B cell (primary cell): ENCODE data around the gene EIF5A. TPM values are rescaled to one million over a fixed set of nuclear protein-coding genes. Genes with fewer than 3 reads are reported as not detected.

Experiments used
- ATAC-seq: fragments of 200-7000 bp; cut with Tn5 transposase; one replicate; pipeline ENCODE4 v1.10.0; 2021; ENCODE audit warnings: low read depth, mild to moderate bottlenecking, moderate number of reproducible peaks, moderate library complexity
- CTCF ChIA-PET: fragments of 350-600 bp; sonication (Branson Sonifier 250); formaldehyde crosslinking; loops from one replicate; lab custom pipeline; 2021; ENCODE audit warnings: antibody characterized with exemption, inconsistent platforms; lab: Charles Lee
- POLR2A ChIA-PET: fragments of 350-600 bp; sonication (Branson Sonifier 250); formaldehyde crosslinking; loops from one replicate; lab custom pipeline; 2021; ENCODE audit warnings: antibody characterized with exemption; lab: Charles Lee
- DNase-seq: peaks from one replicate; pipeline ENCODE4 v3.0.0; 2013
- H2AFZ ChIP-seq: 2 replicates; pipeline ENCODE4 v1.6.1; 2012; ENCODE audit warnings: mild to moderate bottlenecking, low read depth, low read length; ENCODE audit not compliant: insufficient read depth, poor library complexity, severe bottlenecking
- H3K27ac ChIP-seq, 2 donors: 1 replicate in 1 of 2; 2 replicates in 1 of 2; pipeline ENCODE4 v1.5.1; 2012 to 2013; ENCODE audit warnings: low read length in 2 of 2, mild to moderate bottlenecking in 2 of 2, moderate library complexity in 1 of 2
- H3K27me3 ChIP-seq, 4 experiments: fragments of 200-600 bp in 1 of 4; sonication (generic) in 1 of 4; replicated peaks in 1 of 4; 1 replicate in 2 of 4; 2 replicates in 2 of 4; pipeline versions ENCODE4 v1.6.1 to v1.7.0; 2013 to 2016; ENCODE audit warnings: low read length in 3 of 4, mild to moderate bottlenecking in 2 of 4, mixed read lengths in 1 of 4, moderate library complexity in 1 of 4; ENCODE audit not compliant: insufficient read depth in 4 of 4, control insufficient read depth in 3 of 4; ENCODE audit errors: control extremely low read depth in 1 of 4
- H3K36me3 ChIP-seq, 2 experiments: replicated peaks in 1 of 2; 1 replicate in 1 of 2; 2 replicates in 1 of 2; pipeline versions ENCODE4 v1.6.1 to v1.7.1; 2013; ENCODE audit warnings: low read length in 1 of 2; ENCODE audit not compliant: insufficient read depth in 2 of 2, control insufficient read depth in 1 of 2; ENCODE audit errors: control extremely low read depth in 1 of 2, extremely low read depth in 1 of 2
- H3K4me1 ChIP-seq, 2 donors: fragments of 200-600 bp in 1 of 2; sonication (generic) in 1 of 2; 1 replicate in 1 of 2; 2 replicates in 1 of 2; pipeline versions ENCODE4 v1.5.1 to v1.6.1; 2013 to 2017; ENCODE audit warnings: low read length in 2 of 2; ENCODE audit not compliant: control insufficient read depth in 2 of 2, insufficient read depth in 2 of 2
- H3K4me2 ChIP-seq: replicated peaks from 2 replicates; pipeline ENCODE3; 2012; ENCODE audit warnings: mild to moderate bottlenecking, low read depth, low read length; ENCODE audit not compliant: poor library complexity, severe bottlenecking
- H3K4me3 ChIP-seq, 5 experiments: fragments of 200-600 bp in 1 of 5; sonication (generic) in 1 of 5; 1 replicate in 3 of 5; 2 replicates in 2 of 5; pipeline versions ENCODE4 v1.5.1 to v1.7.0; 2011 to 2016; ENCODE audit warnings: low read length in 4 of 5, mild to moderate bottlenecking in 4 of 5, low read depth in 2 of 5, control low read depth in 1 of 5, moderate library complexity in 1 of 5; ENCODE audit not compliant: insufficient read depth in 1 of 5; ENCODE audit errors: control extremely low read depth in 1 of 5, extremely low read depth in 1 of 5
- H3K79me2 ChIP-seq: fragments of 200-600 bp; sonication (generic); one replicate; pipeline ENCODE4 v1.6.0; 2016; ENCODE audit warnings: low read length; ENCODE audit not compliant: control insufficient read depth, insufficient read depth
- H3K9ac ChIP-seq: fragments of 200-600 bp; sonication (generic); 2 replicates; pipeline ENCODE4 v1.6.1; 2017; ENCODE audit warnings: mild to moderate bottlenecking, low read length, moderate library complexity
- H3K9me3 ChIP-seq, 3 donors: one replicate each; pipeline versions ENCODE4 v1.6.1 to v1.7.1; 2013; ENCODE audit warnings: low read length in 2 of 3; ENCODE audit not compliant: control insufficient read depth in 2 of 3, insufficient read depth in 1 of 3; ENCODE audit errors: control extremely low read depth in 1 of 3
- H4K20me1 ChIP-seq: 2 replicates; pipeline ENCODE4 v1.6.0; 2012; ENCODE audit warnings: mild to moderate bottlenecking, low read length; ENCODE audit not compliant: insufficient read depth, control insufficient read depth, poor library complexity, severe bottlenecking
- H3K27ac Mint-ChIP-seq: one replicate; pipeline ENCODE4 v1.8.0; 2021; ENCODE audit warnings: mixed read lengths
- H3K27me3 Mint-ChIP-seq: one replicate; pipeline ENCODE4 v1.8.0; 2021; ENCODE audit warnings: mixed read lengths
- H3K4me1 Mint-ChIP-seq: one replicate; pipeline ENCODE4 v1.8.0; 2021; ENCODE audit warnings: mixed read lengths
- H3K4me3 Mint-ChIP-seq: one replicate; pipeline ENCODE4 v1.8.0; 2021; ENCODE audit warnings: mixed read lengths
- H3K9me3 Mint-ChIP-seq: one replicate; pipeline ENCODE4 v1.8.0; 2022; ENCODE audit warnings: mixed read lengths; ENCODE audit not compliant: insufficient read depth
- EZH2 ChIP-seq: IDR thresholded peaks from 2 replicates; pipeline ENCODE4 v1.6.1; 2012; ENCODE audit warnings: borderline replicate concordance, low read depth, mild to moderate bottlenecking, moderate library complexity, low read length; ENCODE audit not compliant: insufficient read depth, poor library complexity, severe bottlenecking
- WGBS: methylation state at CpG from one replicate; pipeline ENCODE4 v1.1.5; 2013; ENCODE audit warnings: missing lambda C conversion rate; ENCODE audit not compliant: insufficient coverage; 5-methylcytosine and 5-hydroxymethylcytosine counted together
- intact Hi-C: fragments of 100-400 bp; cut with micrococcal nuclease; formaldehyde crosslinking; loops from one replicate; pipeline ENCODE4 v1.10.0; 2022
- polyA plus RNA-seq: library from polyadenylated mRNA; depleted of rRNA; stranded (reverse); fragments of >200 nt; gene quantifications from 2 replicates; pipeline ENCODE4 v1.2.3, GENCODE V29; 2012
- total RNA-seq, 2 donors: library from RNA; stranded (reverse); fragments of 120-200 nt in 1 of 2; gene quantifications; 1 replicate in 1 of 2; 2 replicates in 1 of 2; pipeline versions ENCODE4 v1.2.3 to v1.2.4, GENCODE V29; 2013 to 2022
- TF ChIP-seq, protein P1 (sequence below): fragments of 200-600 bp; IDR thresholded peaks from one replicate; pipeline ENCODE4 v1.8.0; 2022; ENCODE audit warnings: antibody characterized with exemption, mild to moderate bottlenecking

The EIF5A gene
- total and polyA plus RNA-seq, 2 donors (not counting 1 experiment from before 2014, with no cell fraction given): 233 to 576 TPM

GRCh38 chr17:7329374-7329996, 22.1 kb downstream of the EIF5A start:
- peak overlapping the region; percentile 98 for H3K27ac Mint-ChIP-seq
- Histone ChIP-seq H3K4me3 (peak overlapping the region; percentile 65 to 92 (median 81)), H3K27ac (peak overlapping the region; percentile 86 to 93), H3K36me3 (peaks cover 0 to 14% of the 10 kb centered on the region in 2 experiments), H3K9me3 (no peaks in the 10 kb centered on the region), H3K9ac (peak overlapping the region; percentile 86), H3K79me2 (peaks cover 26% of the 10 kb centered on the region), H4K20me1 (no peaks in the 10 kb centered on the region), H2AFZ (peak overlapping the region; percentile 94), H3K27me3 (no peaks in the 10 kb centered on the region), H3K4me2 (peak overlapping the region; percentile 88), H3K4me1 (peaks cover 23 to 46% of the 10 kb centered on the region in 2 donors)
- under 1% methylated on average over 40 of the region's 43 CpGs for WGBS
- DNase-seq (peak; percentile 100), ATAC-seq (peak; percentile 71)
- H3K27me3 Mint-ChIP-seq: no peaks in the 10 kb centered on the region
- H3K4me3 Mint-ChIP-seq: peak overlapping the region; percentile 96
- no peak for TF ChIP-seq EZH2
- TF ChIP-seq, protein P1, sequence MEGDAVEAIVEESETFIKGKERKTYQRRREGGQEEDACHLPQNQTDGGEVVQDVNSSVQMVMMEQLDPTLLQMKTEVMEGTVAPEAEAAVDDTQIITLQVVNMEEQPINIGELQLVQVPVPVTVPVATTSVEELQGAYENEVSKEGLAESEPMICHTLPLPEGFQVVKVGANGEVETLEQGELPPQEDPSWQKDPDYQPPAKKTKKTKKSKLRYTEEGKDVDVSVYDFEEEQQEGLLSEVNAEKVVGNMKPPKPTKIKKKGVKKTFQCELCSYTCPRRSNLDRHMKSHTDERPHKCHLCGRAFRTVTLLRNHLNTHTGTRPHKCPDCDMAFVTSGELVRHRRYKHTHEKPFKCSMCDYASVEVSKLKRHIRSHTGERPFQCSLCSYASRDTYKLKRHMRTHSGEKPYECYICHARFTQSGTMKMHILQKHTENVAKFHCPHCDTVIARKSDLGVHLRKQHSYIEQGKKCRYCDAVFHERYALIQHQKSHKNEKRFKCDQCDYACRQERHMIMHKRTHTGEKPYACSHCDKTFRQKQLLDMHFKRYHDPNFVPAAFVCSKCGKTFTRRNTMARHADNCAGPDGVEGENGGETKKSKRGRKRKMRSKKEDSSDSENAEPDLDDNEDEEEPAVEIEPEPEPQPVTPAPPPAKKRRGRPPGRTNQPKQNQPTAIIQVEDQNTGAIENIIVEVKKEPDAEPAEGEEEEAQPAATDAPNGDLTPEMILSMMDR: no peak
- POLR2A ChIA-PET: interaction anchor here (0.6 to 2.4 kb wide), 19 partner anchors 9 to 918 kb away, joined by 3 to 18 read pairs (median 4); partner anchors contain the start of genes CD68, CTC1, CTDNEP1 and ELP5
- H3K9me3 Mint-ChIP-seq: no peaks in the 10 kb centered on the region
- intact Hi-C loops: loop anchor here (1.0 kb wide), 9 partner anchors 14 to 243 kb away; partner anchors contain the start of genes DVL2, EIF5A, ELP5 and GABARAP
- peaks cover 40% of the 10 kb centered on the region for H3K4me1 Mint-ChIP-seq
- CTCF ChIA-PET: interaction anchor here (0.8 to 2.7 kb wide), 19 partner anchors 9 to 284 kb away, joined by 3 to 20 read pairs (median 5); partner anchors contain the start of genes ACADVL, DLG4, GABARAP and GPS2
